ENCODE data around the gene SHISA6.

- TF ChIP-seq CTCF (IDR thresholded peaks at IDR 0.05) (no peak), POLR2A (IDR thresholded peaks at IDR 0.05) (no peak)
Observed at GRCh38 chr17:11353601-11354000, 112.6 kb downstream of the SHISA6 start.

Data from thyroid gland (tissue), 4 donors.